HS-5 (cell line): ENCODE data around the gene LENEP.

ENCODE experiments used
- DNase-seq: peaks from one replicate; pipeline ENCODE4 v3.0.0-alpha.2; 2012; ENCODE audit warnings: low read depth

Gene LENEP

GRCh38 chr1:154993572-154994268 lies at the start of gene LENEP:
TSS of gene LENEP (plus strand) at chr1:154993586. CDS start at chr1:154993608, 22 bp downstream.
- DNase-seq, result no peak

- DNase-seq, result no peak
These were observed 49.6 kb upstream of the LENEP start for GRCh38 chr1:154943649-154944400.

GRCh38 chr1:154944401-154945159 lies 48.8 kb upstream of the LENEP start:
- DNase-seq, result no peak

- no peak for DNase-seq
These were observed 48.0 kb upstream of the LENEP start for GRCh38 chr1:154945160-154945961.

- no peak for DNase-seq
These were observed 47.2 kb upstream of the LENEP start for GRCh38 chr1:154945962-154946850.

GRCh38 chr1:154948079-154948478 lies 45.3 kb upstream of the LENEP start:
- DNase-seq, result no peak

- no peak for DNase-seq
These were observed 41.3 kb upstream of the LENEP start for GRCh38 chr1:154951901-154952657.

- no peak for DNase-seq
These were observed 40.7 kb upstream of the LENEP start for GRCh38 chr1:154952664-154953063.

GRCh38 chr1:154953611-154954038 lies 39.8 kb upstream of the LENEP start:
- DNase-seq, result no peak

GRCh38 chr1:154954541-154954940 lies 38.8 kb upstream of the LENEP start:
- no peak for DNase-seq

- no peak for DNase-seq
These were observed 38.2 kb upstream of the LENEP start for GRCh38 chr1:154955039-154955717.

- peak; percentile 71 for DNase-seq
These were observed 37.5 kb upstream of the LENEP start, which contains the start of gene PBXIP1 for GRCh38 chr1:154955718-154956543. TSS of gene PBXIP1 (minus strand) at chr1:154956099. CDS start at chr1:154953721, 2,378 bp downstream.

- no peak for DNase-seq
These were observed 36.8 kb upstream of the LENEP start for GRCh38 chr1:154956544-154956941.

GRCh38 chr1:154957091-154957657 lies 36.2 kb upstream of the LENEP start:
- DNase-seq, result no peak

- no peak for DNase-seq
These were observed 35.4 kb upstream of the LENEP start for GRCh38 chr1:154958036-154958435.

- DNase-seq, result no peak
These were observed 34.5 kb upstream of the LENEP start for GRCh38 chr1:154958681-154959425.

GRCh38 chr1:154959426-154959780 lies 34.0 kb upstream of the LENEP start:
- no peak for DNase-seq
